Duodenal mucosa (tissue), 2 donors: ENCODE results near the gene ATG14.

Experiments
- H3K27ac ChIP-seq: one replicate; pipeline ENCODE4 v1.7.0; 2013; ENCODE audit warnings: low read depth, low read length
- H3K27me3 ChIP-seq, 2 donors: one replicate each; pipeline ENCODE4 v1.7.0; 2013; ENCODE audit warnings: low read length in 2 of 2, control low read depth in 1 of 2; ENCODE audit not compliant: insufficient read depth in 2 of 2, control insufficient read depth in 1 of 2
- H3K36me3 ChIP-seq, 2 donors: one replicate each; pipeline ENCODE4 v1.7.0; 2013; ENCODE audit warnings: low read length in 2 of 2, control low read depth in 1 of 2; ENCODE audit not compliant: insufficient read depth in 2 of 2, control insufficient read depth in 1 of 2
- H3K4me1 ChIP-seq, 2 donors: one replicate each; pipeline ENCODE4 v1.7.0; 2013; ENCODE audit warnings: low read length in 2 of 2, control low read depth in 1 of 2; ENCODE audit not compliant: insufficient read depth in 2 of 2, control insufficient read depth in 1 of 2
- H3K4me3 ChIP-seq, 2 donors: one replicate each; pipeline ENCODE4 v1.7.0; 2013; ENCODE audit warnings: low read length in 2 of 2, low read depth in 1 of 2
- H3K9ac ChIP-seq, 2 donors: one replicate each; pipeline ENCODE4 v1.7.0; 2013; ENCODE audit warnings: low read length in 2 of 2, low read depth in 1 of 2
- H3K9me3 ChIP-seq, 2 donors: one replicate each; pipeline ENCODE4 v1.7.0; 2013; ENCODE audit warnings: low read length in 2 of 2, control low read depth in 1 of 2; ENCODE audit not compliant: control insufficient read depth in 1 of 2

ATG14 gene

GRCh38 chr14:55356913-55357312 is 54.7 kb downstream of the ATG14 start:
- Histone ChIP-seq H3K9ac (no peak overlapping the region), H3K36me3 (peaks cover 0 to 23% of the 10 kb centered on the region in 2 donors), H3K9me3 (no peaks in the 10 kb centered on the region), H3K27ac (no peak overlapping the region), H3K4me1 (no peaks in the 10 kb centered on the region), H3K27me3 (no peaks in the 10 kb centered on the region), H3K4me3 (no peak overlapping the region)

- Histone ChIP-seq H3K27ac (no peak overlapping the region), H3K9me3 (no peaks in the 10 kb centered on the region), H3K4me1 (no peaks in the 10 kb centered on the region), H3K9ac (no peak overlapping the region), H3K36me3 (peaks cover 1 to 33% of the 10 kb centered on the region in 2 donors), H3K27me3 (no peaks in the 10 kb centered on the region), H3K4me3 (no peak overlapping the region)
These were observed 55.7 kb downstream of the ATG14 start for GRCh38 chr14:55355922-55356321.

- Histone ChIP-seq H3K36me3 (peaks cover 4 to 40% of the 10 kb centered on the region in 2 donors), H3K4me3 (no peak overlapping the region), H3K4me1 (peaks cover 0 to 1% of the 10 kb centered on the region in 2 donors), H3K9ac (no peak overlapping the region), H3K27ac (no peak overlapping the region), H3K9me3 (no peaks in the 10 kb centered on the region), H3K27me3 (no peaks in the 10 kb centered on the region)
These were observed 57.1 kb downstream of the ATG14 start for GRCh38 chr14:55354500-55354899.

- H3K9ac ChIP-seq, result no peak overlapping the region
- H3K27ac ChIP-seq, result no peak overlapping the region
- no peak overlapping the region for H3K4me3 ChIP-seq
- peaks cover 4 to 40% of the 10 kb centered on the region in 2 donors for H3K36me3 ChIP-seq
- no peaks in the 10 kb centered on the region for H3K9me3 ChIP-seq
- peaks cover 4 to 8% of the 10 kb centered on the region in 2 donors for H3K4me1 ChIP-seq
- no peaks in the 10 kb centered on the region for H3K27me3 ChIP-seq
These were observed 57.8 kb downstream of the ATG14 start for GRCh38 chr14:55353686-55354467.

GRCh38 chr14:55352201-55352600 is 59.4 kb downstream of the ATG14 start:
- Histone ChIP-seq H3K4me3 (no peak overlapping the region), H3K4me1 (peaks cover 7 to 15% of the 10 kb centered on the region in 2 donors), H3K36me3 (peaks cover 4 to 40% of the 10 kb centered on the region in 2 donors), H3K27ac (no peak overlapping the region), H3K9ac (no peak overlapping the region), H3K27me3 (no peaks in the 10 kb centered on the region), H3K9me3 (no peaks in the 10 kb centered on the region)

- H3K4me3 ChIP-seq, result no peak overlapping the region
- no peaks in the 10 kb centered on the region for H3K27me3 ChIP-seq
- H3K27ac ChIP-seq, result no peak overlapping the region
- H3K9me3 ChIP-seq, result no peaks in the 10 kb centered on the region
- H3K4me1 ChIP-seq, result peaks cover 7 to 15% of the 10 kb centered on the region in 2 donors
- H3K9ac ChIP-seq, result no peak overlapping the region
- H3K36me3 ChIP-seq, result peaks cover 4 to 38% of the 10 kb centered on the region in 2 donors
These were observed 60.5 kb downstream of the ATG14 start for GRCh38 chr14:55351111-55351510.

- Histone ChIP-seq H3K4me3 (no peak overlapping the region), H3K9ac (no peak overlapping the region), H3K27me3 (no peaks in the 10 kb centered on the region), H3K4me1 (peaks cover 10 to 15% of the 10 kb centered on the region in 2 donors), H3K9me3 (no peaks in the 10 kb centered on the region), H3K27ac (no peak overlapping the region), H3K36me3 (peaks cover 4 to 34% of the 10 kb centered on the region in 2 donors)
These were observed 61.2 kb downstream of the ATG14 start for GRCh38 chr14:55350461-55350860.

GRCh38 chr14:55349565-55349964 is 62.1 kb downstream of the ATG14 start:
- peaks cover 4 to 26% of the 10 kb centered on the region in 2 donors for H3K36me3 ChIP-seq
- no peaks in the 10 kb centered on the region for H3K9me3 ChIP-seq
- H3K9ac ChIP-seq, result no peak overlapping the region
- no peak overlapping the region for H3K27ac ChIP-seq
- peaks cover 16 to 21% of the 10 kb centered on the region in 2 donors for H3K4me1 ChIP-seq
- H3K4me3 ChIP-seq, result no peak overlapping the region
- H3K27me3 ChIP-seq, result no peaks in the 10 kb centered on the region

- H3K27me3 ChIP-seq, result no peaks in the 10 kb centered on the region
- no peaks in the 10 kb centered on the region for H3K9me3 ChIP-seq
- H3K36me3 ChIP-seq, result peaks cover 4 to 26% of the 10 kb centered on the region in 2 donors
- peaks cover 19 to 21% of the 10 kb centered on the region in 2 donors for H3K4me1 ChIP-seq
- H3K9ac ChIP-seq, result no peak overlapping the region
- H3K4me3 ChIP-seq, result no peak overlapping the region
- no peak overlapping the region for H3K27ac ChIP-seq
These were observed 62.7 kb downstream of the ATG14 start for GRCh38 chr14:55348766-55349453.

GRCh38 chr14:55347748-55348147 is 63.9 kb downstream of the ATG14 start:
- Histone ChIP-seq H3K9me3 (no peaks in the 10 kb centered on the region), H3K27me3 (no peaks in the 10 kb centered on the region), H3K4me3 (no peak overlapping the region), H3K36me3 (peaks cover 4 to 25% of the 10 kb centered on the region in 2 donors), H3K9ac (no peak overlapping the region), H3K4me1 (peaks cover 21% of the 10 kb centered on the region in 2 donors), H3K27ac (no peak overlapping the region)
